ENCODE data around the gene EPHB2. TPM values are rescaled to one million over a fixed set of nuclear protein-coding genes. Genes with fewer than 3 reads are reported as not detected.

Gene EPHB2
- total RNA-seq, 1 donor from 2014 or later, result 28.9 TPM

- DNase-seq (ENCODE audit: low spot score), result no peak
Observed at GRCh38 chr1:22857661-22858060, 147.0 kb downstream of the EPHB2 start.

- DNase-seq (ENCODE audit: low spot score), result no peak
Observed at GRCh38 chr1:22860414-22860800, 149.8 kb downstream of the EPHB2 start.

- no peak for DNase-seq (ENCODE audit: low spot score)
Observed at GRCh38 chr1:22860883-22861385, 150.3 kb downstream of the EPHB2 start.

- peak; percentile 50 for DNase-seq (ENCODE audit: low spot score)
Observed at GRCh38 chr1:22861764-22862440, 151.3 kb downstream of the EPHB2 start.

- DNase-seq (ENCODE audit: low spot score), result no peak
Observed at GRCh38 chr1:22862752-22863151, 152.1 kb downstream of the EPHB2 start.

- DNase-seq (ENCODE audit: low spot score), result no peak
Observed at GRCh38 chr1:22863766-22864165, 153.1 kb downstream of the EPHB2 start.

- no peak for DNase-seq (ENCODE audit: low spot score)
Observed at GRCh38 chr1:22864886-22865285, 154.2 kb downstream of the EPHB2 start.

GRCh38 chr1:22865736-22866135 lies 155.1 kb downstream of the EPHB2 start:
- no peak for DNase-seq (ENCODE audit: low spot score)

- DNase-seq (ENCODE audit: low spot score), result no peak
Observed at GRCh38 chr1:22866868-22867267, 156.2 kb downstream of the EPHB2 start.

GRCh38 chr1:22868331-22868730 lies 157.7 kb downstream of the EPHB2 start:
- no peak for DNase-seq (ENCODE audit: low spot score)

GRCh38 chr1:22869325-22869724 lies 158.7 kb downstream of the EPHB2 start:
- DNase-seq (ENCODE audit: low spot score), result no peak

- peak; percentile 60 for DNase-seq (ENCODE audit: low spot score)
Observed at GRCh38 chr1:22870201-22870871, 159.7 kb downstream of the EPHB2 start.

- no peak for DNase-seq (ENCODE audit: low spot score)
Observed at GRCh38 chr1:22872981-22873664, 162.5 kb downstream of the EPHB2 start.

- DNase-seq (ENCODE audit: low spot score), result no peak
Observed at GRCh38 chr1:22874785-22875184, 164.1 kb downstream of the EPHB2 start.

GRCh38 chr1:22875241-22875640 lies 164.6 kb downstream of the EPHB2 start:
- no peak for DNase-seq (ENCODE audit: low spot score)

GRCh38 chr1:22875841-22876240 lies 165.2 kb downstream of the EPHB2 start:
- DNase-seq (ENCODE audit: low spot score), result no peak

- peak; percentile 59 for DNase-seq (ENCODE audit: low spot score)
Observed at GRCh38 chr1:22876359-22877111, 165.9 kb downstream of the EPHB2 start.

- no peak for DNase-seq (ENCODE audit: low spot score)
Observed at GRCh38 chr1:22877112-22877915, 166.7 kb downstream of the EPHB2 start.

GRCh38 chr1:22877980-22878379 lies 167.3 kb downstream of the EPHB2 start:
- DNase-seq (ENCODE audit: low spot score), result no peak

GRCh38 chr1:22878626-22879025 lies 168.0 kb downstream of the EPHB2 start:
- DNase-seq (ENCODE audit: low spot score), result no peak

- no peak for DNase-seq (ENCODE audit: low spot score)
Observed at GRCh38 chr1:22879445-22879844, 168.8 kb downstream of the EPHB2 start.
